ENCODE data around the gene GLRB.
A peak's percentile ranks its signal among the peaks of the same experiment; 100 is the strongest.

GLRB gene

DNA sequence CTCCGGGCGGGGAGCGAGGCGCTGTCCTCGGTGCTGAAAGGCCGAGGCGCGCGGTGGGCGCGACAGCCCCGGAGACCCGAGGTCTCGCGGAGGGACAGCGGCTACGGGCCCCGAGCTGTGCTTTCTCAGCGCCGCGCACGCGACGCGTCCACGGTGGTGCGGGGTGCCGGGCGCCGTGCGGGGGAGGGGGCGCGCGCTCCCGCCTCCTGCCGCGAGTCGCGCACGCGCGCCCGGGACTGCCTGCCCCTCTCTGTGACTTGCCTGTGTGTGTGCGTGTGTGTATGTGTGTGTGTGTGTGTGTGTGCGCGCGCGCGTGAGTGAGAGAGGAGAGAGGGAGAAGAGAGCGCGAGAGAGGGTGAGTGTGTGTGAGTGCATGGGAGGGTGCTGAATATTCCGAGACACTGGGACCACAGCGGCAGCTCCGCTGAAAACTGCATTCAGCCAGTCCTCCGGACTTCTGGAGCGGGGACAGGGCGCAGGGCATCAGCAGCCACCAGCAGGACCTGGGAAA, 144.5 kb downstream of the GLRB start, which contains the start of gene GRIA2 (continued):
- TF ChIP-seq HOXD13 (CRISPR knock-in tag; IDR thresholded peaks at IDR 0.05; ENCODE audit: borderline replicate concordance) (no peak), ZNF548 (tag by site-specific recombination; IDR thresholded peaks at IDR 0.05) (no peak), ZNF544 (tag by site-specific recombination; IDR thresholded peaks at IDR 0.05) (no peak), ZNF221 (tag by site-specific recombination; IDR thresholded peaks at IDR 0.05; ENCODE audit: borderline replicate concordance) (no peak), WT1 (tag by site-specific recombination; IDR thresholded peaks at IDR 0.05) (no peak), GLIS1 (tag by site-specific recombination; IDR thresholded peaks at IDR 0.05) (0 out of 2 replicates have a peak, but pooled peaks have one; percentile 9), ZFP3 (tag by site-specific recombination; IDR thresholded peaks at IDR 0.05; ENCODE audit: low read depth) (no peak), SP3 (tag by site-specific recombination; IDR thresholded peaks at IDR 0.05) (no peak), ZNF791 (tag by site-specific recombination; IDR thresholded peaks at IDR 0.05) (no peak), ZBTB8A (tag by site-specific recombination; IDR thresholded peaks at IDR 0.05) (no peak), ZNF423 (tag by site-specific recombination; IDR thresholded peaks at IDR 0.05) (no peak), ZNF335 (tag by site-specific recombination; conservative IDR thresholded peaks at IDR 0.05) (peak; percentile 39), ZNF521 (tag by site-specific recombination; IDR thresholded peaks at IDR 0.05) (no peak), ZNF121 (tag by site-specific recombination; IDR thresholded peaks at IDR 0.05) (no peak), ZNF623 (tag by site-specific recombination; IDR thresholded peaks at IDR 0.05) (no peak), KLF16 (tag by site-specific recombination; IDR thresholded peaks at IDR 0.05) (no peak), ZNF175 (tag by site-specific recombination; IDR thresholded peaks at IDR 0.05) (no peak), ZNF701 (tag by site-specific recombination; IDR thresholded peaks at IDR 0.05) (no peak), KLF7 (tag by site-specific recombination; IDR thresholded peaks at IDR 0.05; ENCODE audit: borderline replicate concordance) (no peak), ZNF23 (tag by site-specific recombination; IDR thresholded peaks at IDR 0.05; ENCODE audit: borderline replicate concordance) (no peak), FEZF1 (tag by site-specific recombination; IDR thresholded peaks at IDR 0.05) (no peak), HOXC10 (CRISPR knock-in tag; IDR thresholded peaks at IDR 0.05) (no peak), ZNF354C (tag by site-specific recombination; IDR thresholded peaks at IDR 0.05; ENCODE audit: borderline replicate concordance, low read depth) (no peak)
- TF ChIP-seq, protein P1, sequence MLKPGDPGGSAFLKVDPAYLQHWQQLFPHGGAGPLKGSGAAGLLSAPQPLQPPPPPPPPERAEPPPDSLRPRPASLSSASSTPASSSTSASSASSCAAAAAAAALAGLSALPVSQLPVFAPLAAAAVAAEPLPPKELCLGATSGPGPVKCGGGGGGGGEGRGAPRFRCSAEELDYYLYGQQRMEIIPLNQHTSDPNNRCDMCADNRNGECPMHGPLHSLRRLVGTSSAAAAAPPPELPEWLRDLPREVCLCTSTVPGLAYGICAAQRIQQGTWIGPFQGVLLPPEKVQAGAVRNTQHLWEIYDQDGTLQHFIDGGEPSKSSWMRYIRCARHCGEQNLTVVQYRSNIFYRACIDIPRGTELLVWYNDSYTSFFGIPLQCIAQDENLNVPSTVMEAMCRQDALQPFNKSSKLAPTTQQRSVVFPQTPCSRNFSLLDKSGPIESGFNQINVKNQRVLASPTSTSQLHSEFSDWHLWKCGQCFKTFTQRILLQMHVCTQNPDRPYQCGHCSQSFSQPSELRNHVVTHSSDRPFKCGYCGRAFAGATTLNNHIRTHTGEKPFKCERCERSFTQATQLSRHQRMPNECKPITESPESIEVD (tag by site-specific recombination; IDR thresholded peaks at IDR 0.05), result no peak
- TF ChIP-seq, protein P2, sequence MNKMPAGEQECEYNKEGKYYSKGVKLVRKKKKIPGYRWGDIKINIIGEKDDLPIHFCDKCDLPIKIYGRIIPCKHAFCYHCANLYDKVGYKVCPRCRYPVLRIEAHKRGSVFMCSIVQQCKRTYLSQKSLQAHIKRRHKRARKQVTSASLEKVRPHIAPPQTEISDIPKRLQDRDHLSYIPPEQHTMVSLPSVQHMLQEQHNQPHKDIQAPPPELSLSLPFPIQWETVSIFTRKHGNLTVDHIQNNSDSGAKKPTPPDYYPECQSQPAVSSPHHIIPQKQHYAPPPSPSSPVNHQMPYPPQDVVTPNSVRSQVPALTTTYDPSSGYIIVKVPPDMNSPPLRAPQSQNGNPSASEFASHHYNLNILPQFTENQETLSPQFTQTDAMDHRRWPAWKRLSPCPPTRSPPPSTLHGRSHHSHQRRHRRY (tag by site-specific recombination; IDR thresholded peaks at IDR 0.05), result no peak
- TF ChIP-seq, protein P3, sequence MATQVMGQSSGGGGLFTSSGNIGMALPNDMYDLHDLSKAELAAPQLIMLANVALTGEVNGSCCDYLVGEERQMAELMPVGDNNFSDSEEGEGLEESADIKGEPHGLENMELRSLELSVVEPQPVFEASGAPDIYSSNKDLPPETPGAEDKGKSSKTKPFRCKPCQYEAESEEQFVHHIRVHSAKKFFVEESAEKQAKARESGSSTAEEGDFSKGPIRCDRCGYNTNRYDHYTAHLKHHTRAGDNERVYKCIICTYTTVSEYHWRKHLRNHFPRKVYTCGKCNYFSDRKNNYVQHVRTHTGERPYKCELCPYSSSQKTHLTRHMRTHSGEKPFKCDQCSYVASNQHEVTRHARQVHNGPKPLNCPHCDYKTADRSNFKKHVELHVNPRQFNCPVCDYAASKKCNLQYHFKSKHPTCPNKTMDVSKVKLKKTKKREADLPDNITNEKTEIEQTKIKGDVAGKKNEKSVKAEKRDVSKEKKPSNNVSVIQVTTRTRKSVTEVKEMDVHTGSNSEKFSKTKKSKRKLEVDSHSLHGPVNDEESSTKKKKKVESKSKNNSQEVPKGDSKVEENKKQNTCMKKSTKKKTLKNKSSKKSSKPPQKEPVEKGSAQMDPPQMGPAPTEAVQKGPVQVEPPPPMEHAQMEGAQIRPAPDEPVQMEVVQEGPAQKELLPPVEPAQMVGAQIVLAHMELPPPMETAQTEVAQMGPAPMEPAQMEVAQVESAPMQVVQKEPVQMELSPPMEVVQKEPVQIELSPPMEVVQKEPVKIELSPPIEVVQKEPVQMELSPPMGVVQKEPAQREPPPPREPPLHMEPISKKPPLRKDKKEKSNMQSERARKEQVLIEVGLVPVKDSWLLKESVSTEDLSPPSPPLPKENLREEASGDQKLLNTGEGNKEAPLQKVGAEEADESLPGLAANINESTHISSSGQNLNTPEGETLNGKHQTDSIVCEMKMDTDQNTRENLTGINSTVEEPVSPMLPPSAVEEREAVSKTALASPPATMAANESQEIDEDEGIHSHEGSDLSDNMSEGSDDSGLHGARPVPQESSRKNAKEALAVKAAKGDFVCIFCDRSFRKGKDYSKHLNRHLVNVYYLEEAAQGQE (tag by site-specific recombination; IDR thresholded peaks at IDR 0.05), result peak; percentile 97
- TF ChIP-seq, protein P4, sequence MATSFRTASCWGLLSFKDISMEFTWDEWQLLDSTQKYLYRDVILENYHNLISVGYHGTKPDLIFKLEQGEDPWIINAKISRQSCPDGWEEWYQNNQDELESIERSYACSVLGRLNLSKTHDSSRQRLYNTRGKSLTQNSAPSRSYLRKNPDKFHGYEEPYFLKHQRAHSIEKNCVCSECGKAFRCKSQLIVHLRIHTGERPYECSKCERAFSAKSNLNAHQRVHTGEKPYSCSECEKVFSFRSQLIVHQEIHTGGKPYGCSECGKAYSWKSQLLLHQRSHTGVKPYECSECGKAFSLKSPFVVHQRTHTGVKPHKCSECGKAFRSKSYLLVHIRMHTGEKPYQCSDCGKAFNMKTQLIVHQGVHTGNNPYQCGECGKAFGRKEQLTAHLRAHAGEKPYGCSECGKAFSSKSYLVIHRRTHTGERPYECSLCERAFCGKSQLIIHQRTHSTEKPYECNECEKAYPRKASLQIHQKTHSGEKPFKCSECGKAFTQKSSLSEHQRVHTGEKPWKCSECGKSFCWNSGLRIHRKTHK (tag by site-specific recombination; IDR thresholded peaks at IDR 0.05), result no peak
- TF ChIP-seq, protein P5, sequence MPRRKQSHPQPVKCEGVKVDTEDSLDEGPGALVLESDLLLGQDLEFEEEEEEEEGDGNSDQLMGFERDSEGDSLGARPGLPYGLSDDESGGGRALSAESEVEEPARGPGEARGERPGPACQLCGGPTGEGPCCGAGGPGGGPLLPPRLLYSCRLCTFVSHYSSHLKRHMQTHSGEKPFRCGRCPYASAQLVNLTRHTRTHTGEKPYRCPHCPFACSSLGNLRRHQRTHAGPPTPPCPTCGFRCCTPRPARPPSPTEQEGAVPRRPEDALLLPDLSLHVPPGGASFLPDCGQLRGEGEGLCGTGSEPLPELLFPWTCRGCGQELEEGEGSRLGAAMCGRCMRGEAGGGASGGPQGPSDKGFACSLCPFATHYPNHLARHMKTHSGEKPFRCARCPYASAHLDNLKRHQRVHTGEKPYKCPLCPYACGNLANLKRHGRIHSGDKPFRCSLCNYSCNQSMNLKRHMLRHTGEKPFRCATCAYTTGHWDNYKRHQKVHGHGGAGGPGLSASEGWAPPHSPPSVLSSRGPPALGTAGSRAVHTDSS (tag by site-specific recombination; IDR thresholded peaks at IDR 0.05), result no peak
- TF ChIP-seq, protein P6, sequence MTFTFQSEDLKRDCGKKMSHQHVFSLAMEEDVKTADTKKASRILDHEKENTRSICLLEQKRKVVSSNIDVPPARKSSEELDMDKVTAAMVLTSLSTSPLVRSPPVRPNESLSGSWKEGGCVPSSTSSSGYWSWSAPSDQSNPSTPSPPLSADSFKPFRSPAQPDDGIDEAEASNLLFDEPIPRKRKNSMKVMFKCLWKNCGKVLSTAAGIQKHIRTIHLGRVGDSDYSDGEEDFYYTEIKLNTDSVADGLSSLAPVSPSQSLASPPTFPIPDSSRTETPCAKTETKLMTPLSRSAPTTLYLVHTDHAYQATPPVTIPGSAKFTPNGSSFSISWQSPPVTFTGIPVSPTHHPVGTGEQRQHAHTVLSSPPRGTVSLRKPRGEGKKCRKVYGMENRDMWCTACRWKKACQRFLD (tag by site-specific recombination; IDR thresholded peaks at IDR 0.05), result no peak

All from HEK293 (cell line).